B cell (primary cell): Measurements from ENCODE around the gene CATSPERB. TPM values are rescaled to one million over a fixed set of nuclear protein-coding genes. Genes with fewer than 3 reads are reported as not detected.

Source experiments
- ATAC-seq: fragments of 200-7000 bp; cut with Tn5 transposase; one replicate; pipeline ENCODE4 v1.10.0; 2021; ENCODE audit warnings: low read depth, mild to moderate bottlenecking, moderate number of reproducible peaks, moderate library complexity
- CTCF ChIA-PET: fragments of 350-600 bp; sonication (Branson Sonifier 250); formaldehyde crosslinking; loops from one replicate; lab custom pipeline; 2021; ENCODE audit warnings: antibody characterized with exemption, inconsistent platforms; lab: Charles Lee
- POLR2A ChIA-PET: fragments of 350-600 bp; sonication (Branson Sonifier 250); formaldehyde crosslinking; loops from one replicate; lab custom pipeline; 2021; ENCODE audit warnings: antibody characterized with exemption; lab: Charles Lee
- DNase-seq: peaks from one replicate; pipeline ENCODE4 v3.0.0; 2013
- H2AFZ ChIP-seq: 2 replicates; pipeline ENCODE4 v1.6.1; 2012; ENCODE audit warnings: mild to moderate bottlenecking, low read depth, low read length; ENCODE audit not compliant: insufficient read depth, poor library complexity, severe bottlenecking
- H3K27ac ChIP-seq, 2 donors: 1 replicate in 1 of 2; 2 replicates in 1 of 2; pipeline ENCODE4 v1.5.1; 2012 to 2013; ENCODE audit warnings: low read length in 2 of 2, mild to moderate bottlenecking in 2 of 2, moderate library complexity in 1 of 2
- H3K27me3 ChIP-seq, 4 experiments: fragments of 200-600 bp in 1 of 4; sonication (generic) in 1 of 4; replicated peaks in 1 of 4; 1 replicate in 2 of 4; 2 replicates in 2 of 4; pipeline versions ENCODE4 v1.6.1 to v1.7.0; 2013 to 2016; ENCODE audit warnings: low read length in 3 of 4, mild to moderate bottlenecking in 2 of 4, mixed read lengths in 1 of 4, moderate library complexity in 1 of 4; ENCODE audit not compliant: insufficient read depth in 4 of 4, control insufficient read depth in 3 of 4; ENCODE audit errors: control extremely low read depth in 1 of 4
- H3K36me3 ChIP-seq, 2 experiments: replicated peaks in 1 of 2; 1 replicate in 1 of 2; 2 replicates in 1 of 2; pipeline versions ENCODE4 v1.6.1 to v1.7.1; 2013; ENCODE audit warnings: low read length in 1 of 2; ENCODE audit not compliant: insufficient read depth in 2 of 2, control insufficient read depth in 1 of 2; ENCODE audit errors: control extremely low read depth in 1 of 2, extremely low read depth in 1 of 2
- H3K4me1 ChIP-seq, 2 donors: fragments of 200-600 bp in 1 of 2; sonication (generic) in 1 of 2; 1 replicate in 1 of 2; 2 replicates in 1 of 2; pipeline versions ENCODE4 v1.5.1 to v1.6.1; 2013 to 2017; ENCODE audit warnings: low read length in 2 of 2; ENCODE audit not compliant: control insufficient read depth in 2 of 2, insufficient read depth in 2 of 2
- H3K4me2 ChIP-seq: replicated peaks from 2 replicates; pipeline ENCODE3; 2012; ENCODE audit warnings: mild to moderate bottlenecking, low read depth, low read length; ENCODE audit not compliant: poor library complexity, severe bottlenecking
- H3K4me3 ChIP-seq, 5 experiments: fragments of 200-600 bp in 1 of 5; sonication (generic) in 1 of 5; 1 replicate in 3 of 5; 2 replicates in 2 of 5; pipeline versions ENCODE4 v1.5.1 to v1.7.0; 2011 to 2016; ENCODE audit warnings: low read length in 4 of 5, mild to moderate bottlenecking in 4 of 5, low read depth in 2 of 5, control low read depth in 1 of 5, moderate library complexity in 1 of 5; ENCODE audit not compliant: insufficient read depth in 1 of 5; ENCODE audit errors: control extremely low read depth in 1 of 5, extremely low read depth in 1 of 5
- H3K79me2 ChIP-seq: fragments of 200-600 bp; sonication (generic); one replicate; pipeline ENCODE4 v1.6.0; 2016; ENCODE audit warnings: low read length; ENCODE audit not compliant: control insufficient read depth, insufficient read depth
- H3K9ac ChIP-seq: fragments of 200-600 bp; sonication (generic); 2 replicates; pipeline ENCODE4 v1.6.1; 2017; ENCODE audit warnings: mild to moderate bottlenecking, low read length, moderate library complexity
- H3K9me3 ChIP-seq, 3 donors: one replicate each; pipeline versions ENCODE4 v1.6.1 to v1.7.1; 2013; ENCODE audit warnings: low read length in 2 of 3; ENCODE audit not compliant: control insufficient read depth in 2 of 3, insufficient read depth in 1 of 3; ENCODE audit errors: control extremely low read depth in 1 of 3
- H4K20me1 ChIP-seq: 2 replicates; pipeline ENCODE4 v1.6.0; 2012; ENCODE audit warnings: mild to moderate bottlenecking, low read length; ENCODE audit not compliant: insufficient read depth, control insufficient read depth, poor library complexity, severe bottlenecking
- H3K27ac Mint-ChIP-seq: one replicate; pipeline ENCODE4 v1.8.0; 2021; ENCODE audit warnings: mixed read lengths
- H3K27me3 Mint-ChIP-seq: one replicate; pipeline ENCODE4 v1.8.0; 2021; ENCODE audit warnings: mixed read lengths
- H3K4me1 Mint-ChIP-seq: one replicate; pipeline ENCODE4 v1.8.0; 2021; ENCODE audit warnings: mixed read lengths
- H3K4me3 Mint-ChIP-seq: one replicate; pipeline ENCODE4 v1.8.0; 2021; ENCODE audit warnings: mixed read lengths
- H3K9me3 Mint-ChIP-seq: one replicate; pipeline ENCODE4 v1.8.0; 2022; ENCODE audit warnings: mixed read lengths; ENCODE audit not compliant: insufficient read depth
- CTCF ChIP-seq: fragments of 200-600 bp; IDR thresholded peaks from one replicate; pipeline ENCODE4 v1.8.0; 2022; ENCODE audit warnings: antibody characterized with exemption, mild to moderate bottlenecking
- EZH2 ChIP-seq: IDR thresholded peaks from 2 replicates; pipeline ENCODE4 v1.6.1; 2012; ENCODE audit warnings: borderline replicate concordance, low read depth, mild to moderate bottlenecking, moderate library complexity, low read length; ENCODE audit not compliant: insufficient read depth, poor library complexity, severe bottlenecking
- WGBS: methylation state at CpG from one replicate; pipeline ENCODE4 v1.1.5; 2013; ENCODE audit warnings: missing lambda C conversion rate; ENCODE audit not compliant: insufficient coverage; 5-methylcytosine and 5-hydroxymethylcytosine counted together
- intact Hi-C: fragments of 100-400 bp; cut with micrococcal nuclease; formaldehyde crosslinking; loops from one replicate; pipeline ENCODE4 v1.10.0; 2022
- polyA plus RNA-seq: library from polyadenylated mRNA; depleted of rRNA; stranded (reverse); fragments of >200 nt; gene quantifications from 2 replicates; pipeline ENCODE4 v1.2.3, GENCODE V29; 2012
- total RNA-seq, 2 donors: library from RNA; stranded (reverse); fragments of 120-200 nt in 1 of 2; gene quantifications; 1 replicate in 1 of 2; 2 replicates in 1 of 2; pipeline versions ENCODE4 v1.2.3 to v1.2.4, GENCODE V29; 2013 to 2022

Gene CATSPERB
- total and polyA plus RNA-seq, 2 donors (not counting 1 experiment from before 2014, with no cell fraction given), result 0.12 to 0.18 TPM

GRCh38 chr14:91754819-91755218 lies 22.9 kb upstream of the CATSPERB start:
- Histone ChIP-seq H3K27me3 (peaks cover 0 to 16% (median 8%) of the 10 kb centered on the region in 4 experiments), H3K27ac (no peak overlapping the region), H3K4me1 (no peaks in the 10 kb centered on the region), H3K9me3 (peaks cover 0 to 6% (median 2%) of the 10 kb centered on the region in 3 donors), H2AFZ (no peak overlapping the region), H3K36me3 (no peaks in the 10 kb centered on the region), H3K4me3 (no peak overlapping the region), H3K79me2 (no peaks in the 10 kb centered on the region), H3K4me2 (no peak overlapping the region), H3K9ac (no peak overlapping the region), H4K20me1 (no peaks in the 10 kb centered on the region)
- no CpG with 5 or more reads among the region's 1 CpG for WGBS
- Mint-ChIP-seq H3K27ac (no peak overlapping the region), H3K27me3 (peaks cover 43% of the 10 kb centered on the region), H3K4me3 (no peak overlapping the region), H3K9me3 (peaks cover 4% of the 10 kb centered on the region), H3K4me1 (no peaks in the 10 kb centered on the region)
- no peak for DNase-seq
- ChIA-PET CTCF (no interaction called here), POLR2A (no interaction called here)
- ATAC-seq, result no peak
- no peak for TF ChIP-seq CTCF
- no peak for TF ChIP-seq EZH2
- intact Hi-C loops, result no loop called here

GRCh38 chr14:91754185-91754584 lies 22.3 kb upstream of the CATSPERB start:
- no CpG with 5 or more reads among the region's 1 CpG for WGBS
- H3K4me1 Mint-ChIP-seq, result no peaks in the 10 kb centered on the region
- H3K4me2 ChIP-seq, result no peak overlapping the region
- no peak overlapping the region for H3K27ac Mint-ChIP-seq
- peaks cover 0 to 16% (median 8%) of the 10 kb centered on the region in 4 experiments for H3K27me3 ChIP-seq
- DNase-seq (no peak), ATAC-seq (no peak)
- H3K9me3 Mint-ChIP-seq, result peaks cover 3% of the 10 kb centered on the region
- H3K9ac ChIP-seq, result no peak overlapping the region
- no peaks in the 10 kb centered on the region for H3K79me2 ChIP-seq
- H3K4me1 ChIP-seq, result no peaks in the 10 kb centered on the region
- CTCF ChIA-PET, result no interaction called here
- intact Hi-C loops, result no loop called here
- peaks cover 49% of the 10 kb centered on the region for H3K27me3 Mint-ChIP-seq
- no peak overlapping the region for H3K27ac ChIP-seq
- H3K4me3 ChIP-seq, result no peak overlapping the region
- H4K20me1 ChIP-seq, result no peaks in the 10 kb centered on the region
- POLR2A ChIA-PET, result no interaction called here
- H3K36me3 ChIP-seq, result no peaks in the 10 kb centered on the region
- TF ChIP-seq EZH2 (no peak), CTCF (no peak)
- no peak overlapping the region for H3K4me3 Mint-ChIP-seq
- H2AFZ ChIP-seq, result no peak overlapping the region
- H3K9me3 ChIP-seq, result peaks cover 0 to 2% (median 0%) of the 10 kb centered on the region in 3 donors
